H1 (cell line): ENCODE measurements around the gene PCDHB3.
"Not testable (repeated sequence)": the region's sequence is repeated elsewhere in the genome, so short reads cannot be mapped to it uniquely, and the experiment has no call there.

Source experiments
- E2F6 ChIP-seq: IDR thresholded peaks from 2 replicates; pipeline ENCODE4 v1.6.1; 2012; ENCODE audit warnings: inconsistent platforms
- EP300 ChIP-seq, 2 experiments: IDR thresholded peaks; 1 replicate in 1 of 2; 2 replicates in 1 of 2; pipeline ENCODE4 v1.6.1; 2011 to 2012; ENCODE audit warnings: low read depth in 2 of 2, low read length in 2 of 2, mild to moderate bottlenecking in 2 of 2, borderline replicate concordance in 1 of 2, inconsistent platforms in 1 of 2, moderate library complexity in 1 of 2
- TEAD4 ChIP-seq: IDR thresholded peaks from 2 replicates; pipeline ENCODE4 v1.6.1; 2012; ENCODE audit warnings: low read depth, low read length, inconsistent platforms, mixed read lengths

- TF ChIP-seq E2F6; EP300 (IDR thresholded peaks at IDR 0.05; ENCODE audit: borderline replicate concordance in 1 of 2, low read depth in 2 of 2, low read length in 2 of 2); TEAD4: not testable (repeated sequence)
These were observed 37.1 kb downstream of the PCDHB3 start for GRCh38 chr5:141137346-141137745.
